HG03280 (cell line): ENCODE data around the gene ALDH3B1.

Source experiments
- ATAC-seq: cut with Tn5 transposase; IDR thresholded peaks from one replicate; pipeline ENCODE4 v1.9.1; 2021; ENCODE audit warnings: mild to moderate bottlenecking, moderate library complexity; ENCODE audit not compliant: unreplicated experiment

The ALDH3B1 gene

DNA sequence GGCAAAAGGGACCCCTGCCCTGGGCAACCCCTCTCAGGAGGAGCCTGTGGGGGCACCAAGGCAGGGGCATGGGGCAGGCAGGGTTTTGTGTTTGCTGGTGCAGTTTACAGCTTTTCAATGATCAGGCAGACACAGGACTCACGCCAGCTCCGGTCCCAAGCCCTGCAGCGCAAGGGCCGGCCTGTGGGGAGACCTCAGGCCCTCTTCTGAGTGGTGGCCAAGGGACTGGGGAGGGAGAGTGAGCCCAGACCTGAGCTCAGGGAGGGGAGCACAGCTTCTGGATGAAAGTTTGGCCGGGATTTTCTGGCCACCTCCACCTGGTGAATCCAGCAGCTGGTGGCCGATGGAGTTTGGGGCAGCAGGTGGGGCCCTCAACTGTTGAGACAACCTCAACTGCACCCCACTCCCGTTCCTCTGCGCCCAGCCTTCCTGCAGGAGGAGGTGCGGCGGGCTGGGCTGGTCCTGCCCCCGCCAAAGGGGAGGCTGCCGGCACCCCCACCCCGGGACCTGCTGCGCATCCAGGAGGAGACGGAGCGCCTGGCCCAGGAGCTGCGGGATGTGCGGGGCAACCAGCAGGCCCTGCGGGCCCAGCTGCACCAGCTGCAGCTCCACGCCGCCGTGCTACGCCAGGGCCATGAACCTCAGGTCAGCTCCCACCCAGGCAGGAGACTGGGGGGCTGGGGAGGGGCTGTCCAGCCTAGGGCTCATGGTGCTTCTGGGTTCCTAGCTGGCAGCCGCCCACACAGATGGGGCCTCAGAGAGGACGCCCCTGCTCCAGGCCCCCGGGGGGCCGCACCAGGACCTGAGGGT lies 32.3 kb downstream of the ALDH3B1 start:
- ATAC-seq: no peak

DNA sequence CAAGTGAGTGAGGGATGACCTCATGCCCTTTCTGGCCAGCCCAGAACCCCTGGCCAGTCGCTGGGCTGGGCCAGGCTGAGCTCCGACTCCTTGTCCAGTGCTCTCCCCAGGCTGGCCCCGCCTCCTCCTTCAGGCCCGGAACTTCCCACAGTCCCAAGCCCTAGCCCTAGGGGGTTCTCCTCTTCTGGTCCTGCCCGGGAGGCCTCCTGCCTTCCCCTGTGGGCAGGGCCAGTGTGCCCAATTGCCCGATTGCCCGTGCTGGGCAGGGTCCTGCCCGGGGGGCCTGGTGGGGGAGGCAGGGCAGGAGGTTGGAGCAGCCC lies 32.9 kb downstream of the ALDH3B1 start:
- no peak for ATAC-seq

DNA sequence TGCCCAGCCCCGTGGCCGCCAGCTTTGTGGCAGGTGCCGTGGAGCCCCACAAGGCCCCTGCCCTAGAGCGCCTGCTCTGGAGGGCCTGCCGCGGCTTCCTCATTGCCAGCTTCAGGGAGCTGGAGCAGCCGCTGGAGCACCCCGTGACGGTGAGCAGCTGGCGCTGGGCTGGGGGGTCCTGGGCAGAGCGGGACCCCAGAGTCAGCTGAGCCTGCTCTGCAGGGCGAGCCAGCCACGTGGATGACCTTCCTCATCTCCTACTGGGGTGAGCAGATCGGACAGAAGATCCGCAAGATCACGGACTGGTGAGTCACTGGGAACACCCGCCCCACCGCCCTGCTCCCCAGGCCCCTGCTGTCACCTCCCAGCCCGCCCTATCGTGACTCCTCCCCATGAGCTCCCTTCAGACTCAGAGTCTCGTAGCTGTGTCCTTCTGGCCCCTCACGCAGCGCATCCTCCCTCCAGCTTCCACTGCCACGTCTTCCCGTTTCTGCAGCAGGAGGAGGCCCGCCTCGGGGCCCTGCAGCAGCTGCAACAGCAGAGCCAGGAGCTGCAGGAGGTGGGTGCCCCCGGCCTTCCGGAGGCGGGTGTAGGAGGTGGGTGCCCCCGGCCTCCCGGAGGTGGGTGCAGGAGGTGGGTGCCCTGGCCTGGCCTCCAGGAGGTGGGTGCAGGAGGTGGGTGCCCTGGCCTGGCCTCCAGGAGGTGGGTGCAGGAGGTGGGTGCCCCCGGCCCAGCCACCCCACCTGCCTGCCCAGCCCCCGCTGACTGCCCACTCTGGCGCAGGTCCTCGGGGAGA lies 33.4 kb downstream of the ALDH3B1 start:
- ATAC-seq: no peak

DNA sequence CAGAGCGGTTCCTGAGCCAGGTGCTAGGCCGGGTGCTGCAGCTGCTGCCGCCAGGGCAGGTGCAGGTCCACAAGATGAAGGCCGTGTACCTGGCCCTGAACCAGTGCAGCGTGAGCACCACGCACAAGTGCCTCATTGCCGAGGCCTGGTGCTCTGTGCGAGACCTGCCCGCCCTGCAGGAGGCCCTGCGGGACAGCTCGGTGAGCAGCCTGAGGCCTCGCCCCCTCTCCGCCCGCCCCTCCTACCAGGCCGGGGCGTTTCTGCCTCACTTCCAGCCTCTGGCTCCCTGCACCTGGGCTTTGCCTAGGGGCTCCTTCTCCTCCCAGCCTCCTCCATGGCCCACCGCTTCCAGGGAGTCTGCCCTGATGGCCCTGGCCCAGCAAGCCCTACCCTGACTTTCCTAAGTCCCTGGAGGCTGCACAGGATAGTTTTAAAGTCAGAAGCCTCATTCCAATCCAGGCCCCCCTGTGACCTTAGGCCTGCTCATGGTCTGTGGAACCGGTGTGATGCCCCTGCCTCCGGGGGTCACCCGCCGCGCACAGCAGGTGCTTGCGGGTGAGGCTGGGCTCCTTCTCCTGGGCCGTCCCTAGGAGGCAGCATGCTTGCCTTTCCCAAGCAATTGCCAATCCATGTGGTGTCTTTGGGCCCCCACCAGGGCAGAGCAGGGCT lies 34.2 kb downstream of the ALDH3B1 start:
- ATAC-seq: no peak

DNA sequence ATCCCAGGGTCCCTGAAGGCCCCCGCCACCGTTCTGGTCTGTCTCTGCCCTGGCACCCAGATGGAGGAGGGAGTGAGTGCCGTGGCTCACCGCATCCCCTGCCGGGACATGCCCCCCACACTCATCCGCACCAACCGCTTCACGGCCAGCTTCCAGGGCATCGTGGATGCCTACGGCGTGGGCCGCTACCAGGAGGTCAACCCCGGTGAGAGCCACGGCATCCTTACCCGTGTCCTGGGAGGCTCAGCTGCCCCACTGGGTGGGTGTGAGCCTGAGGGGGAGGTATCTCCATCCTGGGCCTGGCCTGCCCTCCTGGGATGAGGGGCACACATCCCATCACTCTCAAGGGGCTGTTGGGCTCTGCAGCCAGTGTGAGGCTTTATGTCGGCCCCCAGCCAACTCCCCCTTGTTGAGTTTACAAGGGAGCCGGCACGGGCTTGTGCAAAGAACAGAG lies 34.8 kb downstream of the ALDH3B1 start:
- ATAC-seq: no peak

DNA sequence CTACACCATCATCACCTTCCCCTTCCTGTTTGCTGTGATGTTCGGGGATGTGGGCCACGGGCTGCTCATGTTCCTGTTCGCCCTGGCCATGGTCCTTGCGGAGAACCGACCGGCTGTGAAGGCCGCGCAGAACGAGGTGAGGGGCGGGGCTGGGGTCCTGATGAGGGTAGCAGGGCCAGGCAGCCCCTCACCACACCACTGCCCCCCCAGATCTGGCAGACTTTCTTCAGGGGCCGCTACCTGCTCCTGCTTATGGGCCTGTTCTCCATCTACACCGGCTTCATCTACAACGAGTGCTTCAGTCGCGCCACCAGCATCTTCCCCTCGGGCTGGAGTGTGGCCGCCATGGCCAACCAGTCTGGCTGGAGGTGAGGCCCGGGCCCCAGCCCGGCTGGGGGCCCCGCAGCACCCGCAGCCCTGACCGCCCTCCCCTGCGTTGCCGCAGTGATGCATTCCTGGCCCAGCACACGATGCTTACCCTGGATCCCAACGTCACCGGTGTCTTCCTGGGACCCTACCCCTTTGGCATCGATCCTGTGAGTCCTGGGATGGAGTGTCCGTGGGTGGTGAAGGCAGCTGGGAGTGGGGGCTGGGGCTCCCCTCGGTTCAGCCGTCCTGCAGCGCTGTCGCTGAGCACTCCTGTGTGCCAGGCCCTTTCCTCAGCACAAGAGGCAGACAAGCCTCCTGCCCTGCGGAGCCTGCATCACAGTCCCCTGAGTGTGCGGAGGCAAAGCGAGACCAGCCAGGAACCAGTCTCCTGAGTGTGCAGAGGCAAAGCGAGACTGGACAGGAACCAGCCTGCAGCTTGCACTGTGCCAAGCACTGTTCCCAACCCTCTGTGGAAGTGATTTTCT lies 37.5 kb downstream of the ALDH3B1 start:
- no peak for ATAC-seq

DNA sequence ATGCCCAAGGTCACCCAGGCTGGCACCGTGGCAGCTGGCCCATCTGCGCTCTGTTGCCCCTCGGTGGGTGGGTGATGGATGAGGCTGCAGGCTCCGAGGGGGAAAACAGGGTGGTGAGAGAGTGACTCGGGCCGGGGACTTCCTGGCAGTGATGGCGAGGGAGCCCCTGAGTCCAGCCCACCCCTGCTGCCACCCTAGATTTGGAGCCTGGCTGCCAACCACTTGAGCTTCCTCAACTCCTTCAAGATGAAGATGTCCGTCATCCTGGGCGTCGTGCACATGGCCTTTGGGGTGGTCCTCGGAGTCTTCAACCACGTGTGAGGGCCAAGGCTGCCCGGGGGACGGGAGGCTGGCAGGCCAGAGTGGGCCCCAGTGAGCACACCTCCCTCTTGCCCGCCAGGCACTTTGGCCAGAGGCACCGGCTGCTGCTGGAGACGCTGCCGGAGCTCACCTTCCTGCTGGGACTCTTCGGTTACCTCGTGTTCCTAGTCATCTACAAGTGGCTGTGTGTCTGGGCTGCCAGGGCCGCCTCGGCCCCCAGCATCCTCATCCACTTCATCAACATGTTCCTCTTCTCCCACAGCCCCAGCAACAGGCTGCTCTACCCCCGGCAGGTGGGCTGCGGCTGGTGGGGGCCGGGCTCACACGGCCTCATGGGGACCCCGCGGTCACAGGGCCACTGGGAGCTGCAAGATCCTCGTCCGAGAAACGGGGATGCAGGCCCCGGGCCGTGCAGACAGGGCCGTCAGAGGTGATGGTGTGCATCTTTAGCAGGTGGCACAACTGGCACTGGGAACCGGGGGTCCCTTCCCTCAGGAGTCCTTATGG lies 38.8 kb downstream of the ALDH3B1 start:
- no peak for ATAC-seq

DNA sequence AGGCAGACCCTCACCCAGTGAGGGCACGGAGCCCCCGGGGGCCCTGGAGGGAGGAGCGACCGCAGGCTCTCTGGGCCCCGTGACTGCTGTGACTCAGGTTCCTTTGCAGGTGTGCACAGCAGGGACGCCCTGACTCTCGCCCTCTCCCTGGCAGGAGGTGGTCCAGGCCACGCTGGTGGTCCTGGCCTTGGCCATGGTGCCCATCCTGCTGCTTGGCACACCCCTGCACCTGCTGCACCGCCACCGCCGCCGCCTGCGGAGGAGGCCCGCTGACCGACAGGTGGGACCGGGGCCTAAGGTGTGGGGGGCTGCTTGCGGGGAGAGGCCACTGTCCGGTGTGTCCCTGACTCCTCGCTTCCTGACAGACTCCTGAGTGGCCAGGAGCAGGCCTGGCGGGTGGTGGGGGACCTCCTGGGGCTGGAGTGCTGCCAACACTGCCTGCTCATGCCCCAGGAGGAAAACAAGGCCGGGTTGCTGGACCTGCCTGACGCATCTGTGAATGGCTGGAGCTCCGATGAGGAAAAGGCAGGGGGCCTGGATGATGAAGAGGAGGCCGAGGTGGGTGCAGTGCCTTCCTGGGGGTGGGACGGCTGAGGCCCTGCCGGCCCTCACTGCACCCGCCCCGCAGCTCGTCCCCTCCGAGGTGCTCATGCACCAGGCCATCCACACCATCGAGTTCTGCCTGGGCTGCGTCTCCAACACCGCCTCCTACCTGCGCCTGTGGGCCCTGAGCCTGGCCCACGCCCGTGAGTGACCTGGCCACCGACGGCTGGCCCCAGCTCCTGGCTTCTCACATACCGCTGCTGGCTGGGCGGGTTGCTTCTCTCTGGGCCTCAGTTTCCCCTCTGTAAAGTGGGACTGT lies 39.6 kb downstream of the ALDH3B1 start:
- no peak for ATAC-seq

DNA sequence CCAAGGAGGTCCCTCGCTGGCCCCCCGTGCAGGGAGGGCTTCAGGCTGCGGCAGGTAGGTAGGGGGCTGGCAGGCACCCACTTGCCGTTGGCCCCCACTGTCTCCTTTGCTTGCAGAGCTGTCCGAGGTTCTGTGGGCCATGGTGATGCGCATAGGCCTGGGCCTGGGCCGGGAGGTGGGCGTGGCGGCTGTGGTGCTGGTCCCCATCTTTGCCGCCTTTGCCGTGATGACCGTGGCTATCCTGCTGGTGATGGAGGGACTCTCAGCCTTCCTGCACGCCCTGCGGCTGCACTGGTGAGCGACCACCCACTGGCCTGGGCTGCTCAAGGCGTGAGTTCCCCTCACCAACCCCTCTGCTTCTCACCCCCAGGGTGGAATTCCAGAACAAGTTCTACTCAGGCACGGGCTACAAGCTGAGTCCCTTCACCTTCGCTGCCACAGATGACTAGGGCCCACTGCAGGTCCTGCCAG lies 40.3 kb downstream of the ALDH3B1 start:
- ATAC-seq: no peak

DNA sequence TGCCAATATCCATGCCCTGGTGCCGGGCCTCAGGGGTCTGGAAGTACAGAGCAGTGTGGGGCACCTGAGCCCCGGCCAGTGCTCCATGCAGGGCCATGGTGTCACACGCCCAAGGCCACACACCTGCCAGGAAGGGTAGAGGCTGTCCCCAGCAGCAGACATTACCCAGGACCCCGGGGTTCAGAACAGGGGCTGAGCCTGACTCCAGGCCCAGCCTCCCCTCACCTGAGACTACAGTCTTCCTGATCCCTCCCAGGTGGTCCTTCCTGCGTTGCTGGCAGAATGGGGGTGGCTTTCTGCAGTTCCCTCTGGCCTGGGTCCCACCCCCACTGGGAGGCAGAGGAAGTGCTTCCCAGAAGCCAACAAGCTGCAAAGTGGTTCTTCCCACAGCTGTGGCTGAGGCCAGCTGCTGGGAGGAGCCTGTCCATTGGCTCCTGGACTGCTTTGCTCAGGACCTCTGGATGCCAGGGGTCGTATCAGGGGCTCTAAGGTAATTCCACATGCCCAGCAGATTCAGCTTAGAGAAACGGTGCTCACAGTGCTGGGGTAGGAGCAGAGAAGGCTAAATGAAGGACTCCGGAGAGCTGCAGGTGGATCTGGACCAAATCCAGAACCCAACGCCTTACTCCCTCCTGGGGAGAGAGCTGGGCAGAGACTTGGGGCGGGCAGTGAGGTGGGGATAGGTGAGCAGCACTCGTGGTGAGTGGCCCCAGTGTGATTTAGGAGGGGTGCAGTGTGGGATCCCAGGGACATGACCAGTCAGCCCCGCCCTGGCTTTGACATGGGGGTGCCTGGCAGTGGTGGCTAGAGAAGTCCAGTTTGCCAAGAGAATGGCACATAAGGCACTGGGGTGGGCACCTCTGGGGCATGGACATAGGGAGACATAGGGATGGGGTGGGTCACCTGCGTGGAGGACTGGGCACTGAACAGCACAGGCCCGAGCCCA lies 41.3 kb downstream of the ALDH3B1 start:
- ATAC-seq: no peak

DNA sequence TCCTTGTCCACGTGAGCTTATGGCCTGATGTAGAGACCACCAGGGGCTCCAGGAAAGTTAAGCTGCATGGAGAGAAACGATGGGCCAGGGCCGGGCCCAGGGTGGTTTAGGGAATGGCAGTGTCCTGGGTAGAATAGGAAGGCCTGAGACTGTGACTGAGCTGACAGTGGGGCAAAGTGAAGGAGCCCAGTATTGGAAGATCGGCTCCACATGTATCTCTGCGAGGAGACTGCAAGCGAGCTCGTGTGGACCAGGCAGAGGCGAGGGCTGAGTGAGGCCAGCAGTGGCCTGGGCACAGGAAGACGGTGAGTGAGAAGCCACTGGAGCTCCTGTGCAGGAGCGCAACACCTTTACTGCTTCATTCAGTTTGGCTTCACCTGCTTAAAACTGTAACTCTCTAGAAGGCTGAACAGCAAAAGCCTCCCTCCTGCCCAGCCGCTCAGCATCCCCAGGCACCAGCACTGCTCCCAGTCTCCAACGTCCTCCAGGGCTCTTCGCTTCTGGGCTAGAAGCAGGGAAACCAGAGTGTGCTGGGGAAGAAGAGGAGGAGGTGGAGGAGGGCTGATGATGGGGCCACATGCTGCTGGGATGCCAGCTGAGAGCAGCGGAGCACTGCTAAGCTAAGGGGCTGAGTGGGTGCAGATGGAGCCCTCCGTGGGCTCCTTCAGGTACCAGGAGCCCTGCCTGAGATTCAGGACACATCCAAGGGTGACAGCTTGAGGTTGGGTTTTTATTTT lies 42.2 kb downstream of the ALDH3B1 start:
- ATAC-seq: no peak

DNA sequence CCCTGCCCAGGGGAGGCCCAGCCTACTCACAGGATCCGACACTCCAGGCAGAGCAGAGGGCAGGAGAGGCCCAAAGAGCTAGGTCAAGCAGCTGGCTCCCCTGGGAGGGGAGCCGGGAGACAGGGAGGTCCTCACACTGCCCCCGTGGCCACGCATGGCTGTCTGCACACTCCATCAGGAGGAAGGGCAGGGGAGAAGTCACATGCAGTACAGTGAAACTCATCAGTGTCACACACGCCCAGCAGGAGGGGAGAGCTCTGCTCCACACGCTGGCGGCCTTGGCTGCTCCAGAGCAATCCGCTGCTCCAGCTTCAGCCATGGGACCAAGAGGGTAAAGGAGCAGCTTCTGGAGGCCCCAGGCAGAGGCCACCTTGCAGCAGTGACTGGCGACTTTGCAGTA lies 43.0 kb downstream of the ALDH3B1 start:
- no peak for ATAC-seq

DNA sequence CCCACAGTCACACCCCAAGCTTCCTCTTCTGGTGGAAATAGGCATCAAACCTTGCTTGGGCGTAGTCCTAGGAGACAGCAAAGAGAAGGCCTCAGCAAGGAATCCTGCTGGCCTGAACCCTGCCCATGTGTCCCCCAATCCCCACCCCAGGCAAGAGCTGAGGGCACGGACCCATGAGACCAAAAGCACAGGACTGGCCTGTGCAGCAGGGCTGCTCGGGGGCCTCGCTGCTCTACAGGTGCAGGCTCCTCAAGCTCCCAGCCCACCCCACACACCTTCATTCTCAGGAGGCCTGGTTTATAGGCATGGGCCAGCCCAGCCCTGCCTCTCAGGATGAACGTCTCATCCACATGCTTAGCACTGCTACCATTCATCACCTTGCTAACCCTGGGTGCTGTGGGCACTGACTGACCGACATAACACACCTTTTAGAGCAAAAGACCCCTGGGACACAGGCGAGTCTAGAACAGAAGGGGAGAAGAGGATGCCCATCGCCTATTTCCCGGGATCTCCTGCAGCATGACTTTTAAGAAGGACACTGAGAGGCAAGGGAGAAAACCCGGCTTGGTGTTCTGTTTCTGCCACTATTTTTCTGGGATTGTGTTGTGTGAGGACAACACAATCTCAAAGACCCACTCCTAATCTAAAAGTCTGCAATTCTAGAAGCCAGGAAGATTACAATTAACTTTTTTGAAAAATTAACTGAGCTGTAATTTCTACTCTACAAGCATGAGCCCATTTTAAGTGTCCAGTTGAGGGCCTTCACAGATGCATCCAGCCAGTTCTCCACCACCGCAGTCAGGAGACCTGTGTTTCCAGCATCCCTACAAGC lies 44.1 kb downstream of the ALDH3B1 start:
- no peak for ATAC-seq

DNA sequence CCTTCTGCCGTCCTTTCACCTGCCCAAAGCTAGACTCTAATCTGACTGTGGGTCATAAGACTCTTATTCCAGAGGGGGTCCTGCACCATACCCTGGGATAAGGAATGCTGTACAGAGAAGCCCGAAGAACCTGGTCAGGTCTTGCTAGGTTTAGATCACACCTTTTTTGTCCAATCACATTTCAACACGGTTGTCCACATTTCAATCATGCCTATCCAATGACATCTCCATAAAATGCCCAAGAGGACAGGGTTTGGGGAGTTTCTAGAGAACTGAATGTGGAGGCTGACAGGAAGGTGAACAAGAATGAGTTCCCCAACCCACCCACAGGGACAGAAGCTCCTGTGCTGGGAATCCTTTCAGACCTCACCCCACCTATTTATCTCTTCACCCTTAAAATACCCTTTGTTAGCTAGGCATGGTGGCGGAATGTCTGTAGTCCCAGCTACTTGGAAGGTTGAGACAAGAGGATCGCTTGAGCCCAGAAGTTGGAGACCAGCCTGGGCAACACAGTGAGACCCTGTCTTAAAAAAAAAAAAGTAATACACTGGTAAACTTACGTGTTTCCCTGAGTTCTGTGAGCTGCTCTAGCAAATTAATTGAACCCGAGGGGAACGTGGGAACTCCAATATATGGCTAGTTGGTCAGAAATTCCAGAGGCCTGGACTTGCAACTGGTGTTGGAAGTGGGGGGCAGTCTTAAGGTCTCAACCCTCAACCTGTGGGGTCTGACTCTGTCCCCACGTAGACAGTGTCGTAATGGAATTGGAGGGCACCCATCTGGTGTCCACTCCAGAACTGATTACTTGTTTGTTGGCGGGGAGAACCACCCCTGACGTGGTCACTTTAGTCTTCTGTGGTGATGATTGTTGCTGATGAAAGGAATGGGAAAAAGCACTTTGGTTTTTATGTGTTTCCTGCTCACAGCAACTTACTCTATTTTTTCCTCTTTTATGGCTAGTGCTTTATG lies 46.5 kb downstream of the ALDH3B1 start:
- no peak for ATAC-seq

DNA sequence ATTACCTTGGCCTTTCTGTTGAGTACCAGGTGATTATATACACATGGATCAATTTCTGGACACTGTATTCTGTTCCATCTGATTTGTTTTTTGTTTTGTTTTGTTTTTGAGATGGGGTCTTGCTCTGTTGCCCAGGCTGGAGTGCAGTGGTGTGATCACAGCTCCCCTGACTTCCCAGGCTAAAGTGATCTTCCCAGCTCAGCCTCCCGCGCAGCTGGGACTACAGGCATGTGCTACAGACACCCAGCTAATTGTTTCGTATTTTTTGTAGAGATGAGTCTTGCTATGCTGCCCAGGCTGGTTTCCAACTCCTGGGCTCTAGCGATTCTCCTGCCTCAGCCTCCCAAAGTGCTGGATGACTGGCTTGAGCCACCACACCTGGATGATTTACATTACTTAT lies 47.7 kb downstream of the ALDH3B1 start:
- ATAC-seq: no peak
